Esophagus squamous epithelium (tissue), 4 donors: ENCODE data around the gene TDRD9.

Experiments
- CTCF ChIP-seq, 6 experiments: fragments of 450-650 bp in 4 of 6; fragments of 200-600 bp in 2 of 6; sonication (generic) in 2 of 6; IDR thresholded peaks; one replicate each; pipeline ENCODE4 v1.5.1; 2016 to 2019; ENCODE audit warnings: antibody characterized with exemption in 6 of 6, mild to moderate bottlenecking in 4 of 6, moderate library complexity in 4 of 6
- POLR2A ChIP-seq, 4 donors: fragments of 450-650 bp; IDR thresholded peaks; one replicate each; pipeline ENCODE4 v1.6.1; 2017; ENCODE audit warnings: antibody characterized with exemption in 4 of 4, mild to moderate bottlenecking in 4 of 4, moderate library complexity in 3 of 4

GRCh38 chr14:103886304-103887169 is 41.7 kb upstream of the TDRD9 start:
- no peak for TF ChIP-seq CTCF (IDR thresholded peaks at IDR 0.05)
- TF ChIP-seq POLR2A (IDR thresholded peaks at IDR 0.05): no peak
